HEK293 (cell line): ENCODE results near the gene RTP1.

Source experiments
- CTCF ChIA-PET: fragments of 350-600 bp; formaldehyde crosslinking; extraction: SDS; loops from one replicate; lab custom pipeline; 2021; ENCODE audit warnings: antibody characterized with exemption; lab: Yijun Ruan, JAX
- POLR2A ChIA-PET: fragments of 300-600 bp; formaldehyde crosslinking; extraction: SDS; loops from one replicate; lab custom pipeline; 2020; ENCODE audit warnings: antibody characterized with exemption, inconsistent platforms; lab: Yijun Ruan, JAX
- H3K27ac ChIP-seq: fragments of 200-500 bp; sonication (Bioruptor generic); 2 replicates; pipeline ENCODE4 v1.5.1; 2014; ENCODE audit warnings: low read depth, low read length, control low read depth, inconsistent platforms; ENCODE audit errors: extremely low read depth
- H3K36me3 ChIP-seq, 2 experiments: fragments of 200-500 bp in 1 of 2; sonication (Bioruptor generic) in 1 of 2; 1 replicate in 1 of 2; 2 replicates in 1 of 2; pipeline ENCODE4 v1.5.1; 2014 to 2017; ENCODE audit warnings: inconsistent platforms in 2 of 2, low read length in 2 of 2; ENCODE audit not compliant: control insufficient read depth in 2 of 2, insufficient read depth in 1 of 2
- H3K4me1 ChIP-seq: fragments of 200-500 bp; sonication (Bioruptor generic); 2 replicates; pipeline ENCODE4 v1.5.1; 2014; ENCODE audit warnings: mild to moderate bottlenecking, low read length, inconsistent platforms; ENCODE audit not compliant: control insufficient read depth, insufficient read depth
- H3K4me3 ChIP-seq: 2 replicates; pipeline ENCODE4 v1.5.1; 2011; ENCODE audit warnings: low read depth, mild to moderate bottlenecking, control low read depth, low read length, moderate library complexity
- H3K9me3 ChIP-seq: fragments of 200-500 bp; sonication (Bioruptor generic); 2 replicates; pipeline ENCODE4 v1.5.1; 2014; ENCODE audit warnings: low read depth, low read length, inconsistent platforms; ENCODE audit not compliant: control insufficient read depth, insufficient read depth
- BCL11A ChIP-seq: fragments of 450-650 bp; formaldehyde crosslinking; IDR thresholded peaks from 2 replicates; pipeline ENCODE4 v1.5.1; 2016; ENCODE audit warnings: low read depth, missing biosample characterization, missing genetic modification characterization
- FEZF1 ChIP-seq: fragments of 450-650 bp; formaldehyde crosslinking; IDR thresholded peaks from 2 replicates; pipeline ENCODE4 v1.5.1; 2016; ENCODE audit warnings: missing biosample characterization, missing genetic modification characterization
- GLIS1 ChIP-seq: fragments of 450-650 bp; formaldehyde crosslinking; IDR thresholded peaks from 2 replicates; pipeline ENCODE4 v1.5.1; 2016; ENCODE audit warnings: missing biosample characterization, missing genetic modification characterization
- GLIS2 ChIP-seq: fragments of 450-650 bp; formaldehyde crosslinking; IDR thresholded peaks from 2 replicates; pipeline ENCODE4 v1.5.1; 2016; ENCODE audit warnings: missing biosample characterization, missing genetic modification characterization
- ZBTB21 ChIP-seq: fragments of 450-650 bp; formaldehyde crosslinking; IDR thresholded peaks from 2 replicates; pipeline ENCODE4 v1.5.1; 2017; ENCODE audit warnings: missing biosample characterization, missing genetic modification characterization
- ZNF10 ChIP-seq: fragments of 450-650 bp; formaldehyde crosslinking; IDR thresholded peaks from 2 replicates; pipeline ENCODE4 v1.5.1; 2017; ENCODE audit warnings: missing biosample characterization, missing genetic modification characterization
- ZNF157 ChIP-seq: fragments of 450-650 bp; formaldehyde crosslinking; IDR thresholded peaks from 2 replicates; pipeline ENCODE4 v1.5.1; 2016; ENCODE audit warnings: missing biosample characterization, missing genetic modification characterization
- ZNF2 ChIP-seq: fragments of 450-650 bp; formaldehyde crosslinking; IDR thresholded peaks from 2 replicates; pipeline ENCODE4 v1.5.1; 2016; ENCODE audit warnings: missing biosample characterization, missing genetic modification characterization
- ZNF280C ChIP-seq: fragments of 450-650 bp; formaldehyde crosslinking; IDR thresholded peaks from 2 replicates; pipeline ENCODE4 v1.5.1; 2016; ENCODE audit warnings: missing biosample characterization, missing genetic modification characterization
- ZNF302 ChIP-seq: fragments of 450-650 bp; formaldehyde crosslinking; IDR thresholded peaks from 2 replicates; pipeline ENCODE4 v1.5.1; 2016; ENCODE audit warnings: missing biosample characterization, missing genetic modification characterization, low read depth
- ZNF341 ChIP-seq: fragments of 450-650 bp; formaldehyde crosslinking; IDR thresholded peaks from 2 replicates; pipeline ENCODE4; 2016; ENCODE audit warnings: low read depth, missing biosample characterization, missing genetic modification characterization
- ZNF354C ChIP-seq: fragments of 450-650 bp; formaldehyde crosslinking; IDR thresholded peaks from 2 replicates; pipeline ENCODE4 v1.5.1; 2016; ENCODE audit warnings: missing biosample characterization, missing genetic modification characterization, low read depth, borderline replicate concordance
- ZNF423 ChIP-seq: fragments of 450-650 bp; formaldehyde crosslinking; IDR thresholded peaks from 2 replicates; pipeline ENCODE4 v1.5.1; 2016; ENCODE audit warnings: missing biosample characterization, missing genetic modification characterization
- ZNF473 ChIP-seq: fragments of 450-650 bp; formaldehyde crosslinking; IDR thresholded peaks from 2 replicates; pipeline ENCODE4 v1.5.1; 2017; ENCODE audit warnings: missing biosample characterization, missing genetic modification characterization
- ZNF558 ChIP-seq: fragments of 450-650 bp; formaldehyde crosslinking; IDR thresholded peaks from 2 replicates; pipeline ENCODE4 v1.5.1; 2016; ENCODE audit warnings: missing biosample characterization, missing genetic modification characterization
- ZNF785 ChIP-seq: fragments of 450-650 bp; formaldehyde crosslinking; IDR thresholded peaks from 2 replicates; pipeline ENCODE4 v1.5.1; 2016; ENCODE audit warnings: missing biosample characterization, missing genetic modification characterization
- ZNF837 ChIP-seq: fragments of 450-650 bp; formaldehyde crosslinking; IDR thresholded peaks from 2 replicates; pipeline ENCODE4 v1.5.1; 2016; ENCODE audit warnings: missing biosample characterization, missing genetic modification characterization
- ZSCAN23 ChIP-seq: fragments of 450-650 bp; formaldehyde crosslinking; IDR thresholded peaks from 2 replicates; pipeline ENCODE4 v1.5.1; 2016; ENCODE audit warnings: missing biosample characterization, missing genetic modification characterization
- ZSCAN4 ChIP-seq: fragments of 450-650 bp; formaldehyde crosslinking; IDR thresholded peaks from 2 replicates; pipeline ENCODE4 v1.5.1; 2017; ENCODE audit warnings: missing biosample characterization, missing genetic modification characterization

RTP1 gene

GRCh38 chr3:187242435-187242834 lies 45.1 kb downstream of the RTP1 start:
- H3K27ac ChIP-seq, result no peak overlapping the region
- ChIA-PET POLR2A (no interaction called here), CTCF (interaction anchor here (1.0 to 1.5 kb wide), 2 partner anchors 22 to 76 kb away, joined by 3 read pairs; no protein-coding TSS in a partner anchor)
- TF ChIP-seq FEZF1 (no peak), ZNF473 (tag by site-specific recombination) (no peak)
- TF ChIP-seq, all 188 proteins: peak for 0
- no peak overlapping the region for H3K4me3 ChIP-seq
- H3K9me3 ChIP-seq, result no peaks in the 10 kb centered on the region
- no peaks in the 10 kb centered on the region for H3K4me1 ChIP-seq
- no peaks in the 10 kb centered on the region for H3K36me3 ChIP-seq

GRCh38 chr3:187242900-187243299 lies 45.6 kb downstream of the RTP1 start:
- Histone ChIP-seq H3K27ac (no peak overlapping the region), H3K9me3 (no peaks in the 10 kb centered on the region), H3K36me3 (no peaks in the 10 kb centered on the region), H3K4me3 (no peak overlapping the region), H3K4me1 (no peaks in the 10 kb centered on the region)
- no peak for TF ChIP-seq ZSCAN4
- no peak for TF ChIP-seq ZNF785 (tag by site-specific recombination)
- TF ChIP-seq ZSCAN23, result no peak
- TF ChIP-seq ZNF837 (tag by site-specific recombination), result no peak
- TF ChIP-seq ZNF354C (tag by site-specific recombination), result no peak
- TF ChIP-seq BCL11A (tag by site-specific recombination), result no peak
- no peak for TF ChIP-seq ZNF10 (tag by site-specific recombination)
- TF ChIP-seq ZNF341 (tag by site-specific recombination), result no peak
- TF ChIP-seq ZNF280C, result no peak
- no peak for TF ChIP-seq ZNF423 (tag by site-specific recombination)
- no peak for TF ChIP-seq ZNF302 (tag by site-specific recombination)
- CTCF ChIA-PET, result interaction anchor here (1.5 kb wide), 1 partner anchor 23 kb away, joined by 3 read pairs; no protein-coding TSS in a partner anchor
- POLR2A ChIA-PET, result no interaction called here

- Histone ChIP-seq H3K4me1 (no peaks in the 10 kb centered on the region), H3K27ac (no peak overlapping the region), H3K4me3 (no peak overlapping the region), H3K9me3 (no peaks in the 10 kb centered on the region), H3K36me3 (no peaks in the 10 kb centered on the region)
- POLR2A ChIA-PET, result no interaction called here
- CTCF ChIA-PET, result interaction anchor here (1.5 to 2.3 kb wide), 2 partner anchors 24 to 75 kb away, joined by 3 to 8 read pairs; no protein-coding TSS in a partner anchor
- TF ChIP-seq ZNF2 (tag by site-specific recombination) (no peak), GLIS1 (tag by site-specific recombination) (no peak), GLIS2 (tag by site-specific recombination) (no peak), ZNF157 (tag by site-specific recombination) (no peak), ZBTB21 (no peak), ZNF558 (no peak)
Measured at GRCh38 chr3:187243933-187244524, 46.7 kb downstream of the RTP1 start.
